GM18858 (cell line): ENCODE results near the gene SAA2.

Source experiments
- ATAC-seq: cut with Tn5 transposase; IDR thresholded peaks from one replicate; pipeline ENCODE4 v1.9.1; 2021; ENCODE audit not compliant: unreplicated experiment

The SAA2 gene

GRCh38 chr11:18253778-18254338, 5.4 kb upstream of the SAA2 start:
- no peak for ATAC-seq

- no peak for ATAC-seq
Measured at GRCh38 chr11:18253233-18253632, 4.8 kb upstream of the SAA2 start.

- peak; percentile 14 for ATAC-seq
Measured at GRCh38 chr11:18247191-18247581, 1.3 kb downstream of the SAA2 start.

- ATAC-seq, result peak; percentile 69
Measured at GRCh38 chr11:18246379-18247190, 1.9 kb downstream of the SAA2 start.

GRCh38 chr11:18245396-18245795, 3.1 kb downstream of the SAA2 start:
- no peak for ATAC-seq

- no peak for ATAC-seq
Measured at GRCh38 chr11:18243783-18244362, 4.6 kb downstream of the SAA2 start.

- ATAC-seq, result no peak
Measured at GRCh38 chr11:18239655-18240054, 8.8 kb downstream of the SAA2 start.

- no peak for ATAC-seq
Measured at GRCh38 chr11:18236664-18237356, 11.7 kb downstream of the SAA2 start, which contains the start of gene SAA4. Gene SAA4 (minus strand): TSS chr11:18236802. CDS start chr11:18235926, 876 bp downstream.

GRCh38 chr11:18235394-18236334, 12.8 kb downstream of the SAA2 start:
- no peak for ATAC-seq

GRCh38 chr11:18233912-18234311, 14.6 kb downstream of the SAA2 start:
- no peak for ATAC-seq

- ATAC-seq, result no peak
Measured at GRCh38 chr11:18230859-18231258, 17.6 kb downstream of the SAA2 start.

- ATAC-seq, result peak; percentile 89
Measured at GRCh38 chr11:18229501-18229900, 19.0 kb downstream of the SAA2 start.

GRCh38 chr11:18225913-18226312, 22.6 kb downstream of the SAA2 start:
- ATAC-seq, result no peak

- no peak for ATAC-seq
Measured at GRCh38 chr11:18223591-18224387, 24.7 kb downstream of the SAA2 start.

- no peak for ATAC-seq
Measured at GRCh38 chr11:18222814-18223421, 25.6 kb downstream of the SAA2 start.

- no peak for ATAC-seq
Measured at GRCh38 chr11:18221274-18221876, 27.1 kb downstream of the SAA2 start.

GRCh38 chr11:18209058-18209457, 39.4 kb downstream of the SAA2 start:
- no peak for ATAC-seq

- no peak for ATAC-seq
Measured at GRCh38 chr11:18204771-18205170, 43.7 kb downstream of the SAA2 start.

- ATAC-seq, result no peak
Measured at GRCh38 chr11:18204220-18204619, 44.2 kb downstream of the SAA2 start.
